Neuronal stem cell (in vitro differentiated cells): ENCODE data around the gene TBXAS1.

Experiments
- DNase-seq: peaks from one replicate; pipeline ENCODE4 v3.0.0-alpha.2; 2013; ENCODE audit warnings: low spot score
- H2AFZ ChIP-seq: one replicate; pipeline ENCODE4 v1.6.1; 2013; ENCODE audit warnings: mild to moderate bottlenecking, low read length, inconsistent platforms
- H2AK5ac ChIP-seq: 2 replicates; pipeline ENCODE4 v1.6.1; 2013; ENCODE audit warnings: low read depth, mild to moderate bottlenecking, inconsistent platforms, low read length, moderate library complexity, mixed read lengths
- H2BK120ac ChIP-seq: 2 replicates; pipeline ENCODE4 v1.6.1; 2013; ENCODE audit warnings: low read depth, mild to moderate bottlenecking, inconsistent platforms, low read length, moderate library complexity, mixed read lengths
- H2BK12ac ChIP-seq: one replicate; pipeline ENCODE4 v1.6.1; 2013; ENCODE audit warnings: low read length, inconsistent platforms
- H2BK15ac ChIP-seq: 2 replicates; pipeline ENCODE4 v1.6.1; 2013; ENCODE audit warnings: mild to moderate bottlenecking, low read length, inconsistent platforms, mixed read lengths
- H2BK5ac ChIP-seq: one replicate; pipeline ENCODE4 v1.6.1; 2013; ENCODE audit warnings: inconsistent platforms, mild to moderate bottlenecking, low read length, moderate library complexity
- H3K14ac ChIP-seq: one replicate; pipeline ENCODE4 v1.6.1; 2013; ENCODE audit warnings: low read length, inconsistent platforms
- H3K18ac ChIP-seq: 2 replicates; pipeline ENCODE4 v1.6.1; 2013; ENCODE audit warnings: low read length, inconsistent platforms
- H3K23ac ChIP-seq: 2 replicates; pipeline ENCODE4 v1.6.1; 2013; ENCODE audit warnings: low read depth, mild to moderate bottlenecking, mixed read lengths, low read length, inconsistent platforms; ENCODE audit not compliant: poor library complexity
- H3K27ac ChIP-seq: replicated peaks from 3 replicates; pipeline ENCODE4 v1.5.1; 2013; ENCODE audit warnings: low read length, inconsistent platforms
- H3K27me3 ChIP-seq, 3 experiments: 2 replicates each; pipeline ENCODE4 v1.6.1; 2013; ENCODE audit warnings: low read length in 3 of 3, mild to moderate bottlenecking in 2 of 3, inconsistent platforms in 1 of 3, low read depth in 1 of 3, mixed read lengths in 1 of 3, moderate library complexity in 1 of 3; ENCODE audit not compliant: control insufficient read depth in 3 of 3, insufficient read depth in 3 of 3
- H3K36me3 ChIP-seq, 2 donors: replicated peaks in 1 of 2; 2 replicates each; pipeline ENCODE4 v1.6.1; 2013; ENCODE audit warnings: low read length in 2 of 2; ENCODE audit not compliant: control insufficient read depth in 2 of 2, insufficient read depth in 2 of 2
- H3K4ac ChIP-seq: 2 replicates; pipeline ENCODE4 v1.6.1; 2013; ENCODE audit warnings: inconsistent platforms, mild to moderate bottlenecking, low read length, moderate library complexity
- H3K4me1 ChIP-seq, 2 donors: 1 replicate in 1 of 2; 2 replicates in 1 of 2; pipeline ENCODE4 v1.6.1; 2013; ENCODE audit warnings: low read length in 2 of 2, low read depth in 1 of 2; ENCODE audit not compliant: control insufficient read depth in 2 of 2, insufficient read depth in 1 of 2
- H3K4me2 ChIP-seq: one replicate; pipeline ENCODE4 v1.6.1; 2013; ENCODE audit warnings: mild to moderate bottlenecking, low read length, inconsistent platforms; ENCODE audit not compliant: insufficient read depth, poor library complexity, severe bottlenecking
- H3K4me3 ChIP-seq, 2 donors: 2 replicates each; pipeline ENCODE4 v1.5.1; 2013; ENCODE audit warnings: low read length in 2 of 2, mild to moderate bottlenecking in 2 of 2, inconsistent platforms in 1 of 2, moderate library complexity in 1 of 2
- H3K79me1 ChIP-seq: one replicate; pipeline ENCODE4 v1.6.1; 2013; ENCODE audit warnings: low read depth, mild to moderate bottlenecking, inconsistent platforms, low read length, moderate library complexity
- H3K9ac ChIP-seq: one replicate; pipeline ENCODE4 v1.6.1; 2013; ENCODE audit warnings: mild to moderate bottlenecking, low read depth, low read length, inconsistent platforms; ENCODE audit not compliant: poor library complexity
- H3K9me3 ChIP-seq, 2 donors: replicated peaks in 1 of 2; 2 replicates each; pipeline versions ENCODE3 to v1.6.1; 2013; ENCODE audit warnings: low read length in 2 of 2, mild to moderate bottlenecking in 2 of 2, inconsistent platforms in 1 of 2, low read depth in 1 of 2, mixed read lengths in 1 of 2, moderate library complexity in 1 of 2; ENCODE audit not compliant: control insufficient read depth in 2 of 2, insufficient read depth in 1 of 2
- H4K8ac ChIP-seq: one replicate; pipeline ENCODE4 v1.6.1; 2013; ENCODE audit warnings: low read depth, mild to moderate bottlenecking, inconsistent platforms, low read length, moderate library complexity
- H4K91ac ChIP-seq: one replicate; pipeline ENCODE4 v1.6.1; 2013; ENCODE audit warnings: low read length, low read depth, mild to moderate bottlenecking, inconsistent platforms; ENCODE audit not compliant: poor library complexity
- WGBS, 2 donors: extraction: QIAGEN DNeasy Blood & Tissue Kit; methylation state at CpG; one replicate each; pipeline ENCODE4 v1.1.7; 2013; ENCODE audit warnings: missing lambda C conversion rate in 2 of 2, mixed read lengths in 1 of 2; ENCODE audit not compliant: insufficient read length in 2 of 2, insufficient replicate concordance in 1 of 2; ENCODE audit errors: extremely low coverage in 2 of 2; 5-methylcytosine and 5-hydroxymethylcytosine counted together

TBXAS1 gene

DNA sequence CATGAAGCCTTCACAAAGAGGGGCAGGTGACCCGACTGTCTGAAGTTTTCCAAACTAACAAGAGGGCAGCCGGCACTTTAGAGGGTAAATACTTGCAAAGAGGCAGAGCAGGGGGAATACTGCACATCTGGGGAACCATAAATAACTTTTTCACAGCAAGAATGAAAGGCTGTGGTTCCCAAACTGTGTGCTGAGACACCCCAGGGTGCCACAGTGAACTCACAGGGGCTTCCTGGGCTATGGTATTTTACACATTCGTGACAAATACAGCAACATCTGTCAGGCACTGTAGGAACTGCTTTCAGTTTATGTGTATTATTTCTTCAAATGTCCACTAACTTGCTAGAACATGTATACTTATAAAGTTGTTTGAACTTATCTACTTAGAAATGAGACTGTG is 67.2 kb downstream of the TBXAS1 start:
- no CpG with 5 or more reads among the region's 3 CpGs for WGBS, 2 donors
- Histone ChIP-seq H3K4ac (no peak overlapping the region), H2AK5ac (no peak overlapping the region), H4K8ac (no peak overlapping the region), H3K18ac (no peak overlapping the region), H3K4me2 (no peak overlapping the region), H3K9me3 (no peaks in the 10 kb centered on the region), H3K27ac (no peak overlapping the region), H3K4me3 (no peak overlapping the region), H3K14ac (no peak overlapping the region), H2AFZ (no peak overlapping the region), H3K4me1 (peaks cover 0 to 4% of the 10 kb centered on the region in 2 donors), H2BK15ac (no peak overlapping the region), H3K27me3 (peaks cover 0 to 3% (median 0%) of the 10 kb centered on the region in 3 experiments), H4K91ac (no peak overlapping the region), H2BK12ac (no peak overlapping the region), H2BK120ac (no peak overlapping the region), H3K36me3 (no peaks in the 10 kb centered on the region), H3K9ac (no peak overlapping the region), H2BK5ac (no peak overlapping the region), H3K23ac (no peak overlapping the region), H3K79me1 (no peaks in the 10 kb centered on the region)
- no peak for DNase-seq

DNA sequence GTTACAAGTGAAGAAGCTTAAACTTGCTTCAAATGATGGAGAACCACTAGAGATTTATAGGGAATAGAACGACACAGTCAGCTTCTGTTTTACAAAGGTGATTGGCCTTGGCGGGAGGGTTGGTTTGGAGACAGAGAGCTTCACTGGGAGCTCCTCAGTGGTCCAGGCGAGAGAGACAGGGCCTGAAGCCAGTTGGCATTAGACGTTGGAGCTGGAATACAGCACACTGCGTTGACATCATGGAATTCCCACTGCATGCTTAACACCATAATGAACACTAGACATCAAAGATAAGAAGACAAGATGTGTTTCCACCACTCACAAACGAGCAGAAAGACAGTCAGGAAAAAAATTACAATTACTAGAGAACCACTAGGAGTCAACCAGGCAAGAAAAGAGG is 67.8 kb downstream of the TBXAS1 start:
- H3K4ac ChIP-seq, result no peak overlapping the region
- H3K27ac ChIP-seq, result no peak overlapping the region
- no peak overlapping the region for H3K4me2 ChIP-seq
- H3K4me3 ChIP-seq, result no peak overlapping the region
- H2BK120ac ChIP-seq, result no peak overlapping the region
- H2AK5ac ChIP-seq, result no peak overlapping the region
- no peak overlapping the region for H3K18ac ChIP-seq
- no peak overlapping the region for H3K23ac ChIP-seq
- no peak overlapping the region for H2BK5ac ChIP-seq
- H4K8ac ChIP-seq, result no peak overlapping the region
- peaks cover 0 to 4% of the 10 kb centered on the region in 2 donors for H3K4me1 ChIP-seq
- no peak overlapping the region for H3K14ac ChIP-seq
- H3K9ac ChIP-seq, result no peak overlapping the region
- H2AFZ ChIP-seq, result no peak overlapping the region
- WGBS, 2 donors, result no CpG with 5 or more reads among the region's 6 CpGs
- no peak overlapping the region for H4K91ac ChIP-seq
- peaks cover 0 to 3% (median 0%) of the 10 kb centered on the region in 3 experiments for H3K27me3 ChIP-seq
- H2BK15ac ChIP-seq, result no peak overlapping the region
- H2BK12ac ChIP-seq, result no peak overlapping the region
- no peaks in the 10 kb centered on the region for H3K9me3 ChIP-seq
- no peak for DNase-seq
- H3K79me1 ChIP-seq, result no peaks in the 10 kb centered on the region
- no peaks in the 10 kb centered on the region for H3K36me3 ChIP-seq

- Histone ChIP-seq H2BK15ac (no peak overlapping the region), H3K36me3 (no peaks in the 10 kb centered on the region), H2BK120ac (no peak overlapping the region), H3K4me2 (no peak overlapping the region), H3K9ac (no peak overlapping the region), H3K23ac (peak overlapping the region; percentile 23), H4K8ac (no peak overlapping the region), H3K27ac (no peak overlapping the region), H3K79me1 (no peaks in the 10 kb centered on the region), H2BK12ac (no peak overlapping the region), H3K4me1 (peaks cover 0 to 4% of the 10 kb centered on the region in 2 donors), H3K18ac (no peak overlapping the region), H4K91ac (no peak overlapping the region), H2AK5ac (peak overlapping the region; percentile 5), H3K14ac (peak overlapping the region; percentile 86), H3K27me3 (peaks cover 0 to 3% (median 0%) of the 10 kb centered on the region in 3 experiments), H3K4me3 (no peak overlapping the region), H3K4ac (no peak overlapping the region), H3K9me3 (no peaks in the 10 kb centered on the region), H2AFZ (no peak overlapping the region), H2BK5ac (no peak overlapping the region)
- no peak for DNase-seq
- WGBS, 2 donors, result no CpG with 5 or more reads among the region's 5 CpGs
Measured at GRCh38 chr7:139897422-139898090, 68.5 kb downstream of the TBXAS1 start.

GRCh38 chr7:139898483-139898882 is 69.4 kb downstream of the TBXAS1 start:
- H3K4ac ChIP-seq, result no peak overlapping the region
- DNase-seq, result no peak
- no CpG with 5 or more reads among the region's 12 CpGs for WGBS, 2 donors
- no peak overlapping the region for H4K91ac ChIP-seq
- H3K23ac ChIP-seq, result no peak overlapping the region
- H2BK5ac ChIP-seq, result no peak overlapping the region
- no peak overlapping the region for H2BK120ac ChIP-seq
- no peak overlapping the region for H3K27ac ChIP-seq
- H3K4me3 ChIP-seq, result no peak overlapping the region
- no peak overlapping the region for H2BK12ac ChIP-seq
- H2AK5ac ChIP-seq, result no peak overlapping the region
- no peaks in the 10 kb centered on the region for H3K79me1 ChIP-seq
- no peak overlapping the region for H3K9ac ChIP-seq
- H2BK15ac ChIP-seq, result no peak overlapping the region
- no peak overlapping the region for H3K4me2 ChIP-seq
- H3K14ac ChIP-seq, result no peak overlapping the region
- H2AFZ ChIP-seq, result no peak overlapping the region
- no peak overlapping the region for H4K8ac ChIP-seq
- H3K27me3 ChIP-seq, result peaks cover 0 to 3% (median 0%) of the 10 kb centered on the region in 3 experiments
- peaks cover 0 to 4% of the 10 kb centered on the region in 2 donors for H3K4me1 ChIP-seq
- H3K9me3 ChIP-seq, result no peaks in the 10 kb centered on the region
- no peaks in the 10 kb centered on the region for H3K36me3 ChIP-seq
- no peak overlapping the region for H3K18ac ChIP-seq
